Thyroid gland (tissue), 4 donors: ENCODE measurements around the gene ANKMY1. TPM values are rescaled to one million over a fixed set of nuclear protein-coding genes. Genes with fewer than 3 reads are reported as not detected.

ENCODE experiments used
- DNase-seq, 2 donors: peaks; one replicate each; pipeline ENCODE4 v3.0.0-alpha.2; 2019
- H3K27ac ChIP-seq, 3 donors: fragments of 200-600 bp; sonication (generic); 1 replicate in 2 of 3; 2 replicates in 1 of 3; pipeline ENCODE4 v1.5.1; 2016 to 2019; ENCODE audit warnings: mild to moderate bottlenecking in 1 of 3, moderate library complexity in 1 of 3
- H3K27me3 ChIP-seq: fragments of 200-600 bp; sonication (generic); one replicate; pipeline ENCODE4 v1.5.1; 2019
- H3K36me3 ChIP-seq, 2 donors: fragments of 200-600 bp; sonication (generic); one replicate each; pipeline ENCODE4 v1.5.1; 2016 to 2019
- H3K4me1 ChIP-seq, 2 donors: fragments of 200-600 bp; sonication (generic); one replicate each; pipeline ENCODE4 v1.5.1; 2017 to 2019
- H3K4me3 ChIP-seq, 3 donors: fragments of 200-600 bp; sonication (generic); replicated peaks in 1 of 3; 1 replicate in 2 of 3; 2 replicates in 1 of 3; pipeline ENCODE4 v1.5.1; 2016; ENCODE audit warnings: mild to moderate bottlenecking in 1 of 3
- H3K9me3 ChIP-seq: fragments of 200-600 bp; sonication (generic); one replicate; pipeline ENCODE4 v1.5.1; 2017
- POLR2A ChIP-seq, 2 donors: fragments of 450-650 bp; IDR thresholded peaks; one replicate each; pipeline ENCODE4 v1.6.1; 2017; ENCODE audit warnings: antibody characterized with exemption in 2 of 2, mild to moderate bottlenecking in 2 of 2, moderate library complexity in 1 of 2
- WGBS, 2 donors: methylation state at CpG; one replicate each; pipeline ENCODE4 v1.1.5; 2017; 5-methylcytosine and 5-hydroxymethylcytosine counted together
- intact Hi-C: fragments of 100-400 bp; cut with DNase I; formaldehyde crosslinking; loops from one replicate; pipeline ENCODE4 v1.15.1; 2023
- total RNA-seq, 4 donors: library from RNA; depleted of rRNA; stranded (reverse); fragments of >200 nt; gene quantifications; one replicate each; pipeline ENCODE4 v1.2.3, GENCODE V29; 2016
- TF ChIP-seq, protein P1 (sequence below), 6 experiments: fragments of 200-600 bp in 3 of 6; fragments of 450-650 bp in 3 of 6; sonication (generic) in 3 of 6; IDR thresholded peaks; one replicate each; pipeline ENCODE4 v1.5.1; 2016 to 2019; ENCODE audit warnings: antibody characterized with exemption in 6 of 6, mild to moderate bottlenecking in 2 of 6, inconsistent platforms in 1 of 6, moderate library complexity in 1 of 6

The ANKMY1 gene
- total RNA-seq, 4 donors from 2014 or later, result 17.4 to 24.7 (median 21.0) TPM

DNA sequence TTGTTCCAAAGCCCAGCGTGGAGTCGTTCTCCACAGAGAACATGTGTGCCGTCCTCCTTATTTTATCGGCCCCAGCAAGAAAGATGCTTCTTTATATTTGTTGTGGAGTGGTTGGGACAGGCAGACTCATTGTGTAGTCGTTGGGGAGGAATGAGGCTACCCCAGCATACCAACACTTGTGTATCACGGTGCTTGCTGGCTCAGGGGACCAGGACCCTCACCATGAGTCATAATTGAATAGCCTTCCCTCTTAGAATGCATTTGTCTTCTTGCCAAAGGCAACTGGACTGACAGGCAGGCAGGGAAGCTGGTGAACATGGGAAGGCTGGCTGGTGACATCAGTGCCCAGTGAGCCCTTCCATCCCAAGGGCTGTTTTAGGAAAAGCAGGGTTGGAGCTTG is 33.4 kb upstream of the ANKMY1 start:
- TF ChIP-seq, protein P1, sequence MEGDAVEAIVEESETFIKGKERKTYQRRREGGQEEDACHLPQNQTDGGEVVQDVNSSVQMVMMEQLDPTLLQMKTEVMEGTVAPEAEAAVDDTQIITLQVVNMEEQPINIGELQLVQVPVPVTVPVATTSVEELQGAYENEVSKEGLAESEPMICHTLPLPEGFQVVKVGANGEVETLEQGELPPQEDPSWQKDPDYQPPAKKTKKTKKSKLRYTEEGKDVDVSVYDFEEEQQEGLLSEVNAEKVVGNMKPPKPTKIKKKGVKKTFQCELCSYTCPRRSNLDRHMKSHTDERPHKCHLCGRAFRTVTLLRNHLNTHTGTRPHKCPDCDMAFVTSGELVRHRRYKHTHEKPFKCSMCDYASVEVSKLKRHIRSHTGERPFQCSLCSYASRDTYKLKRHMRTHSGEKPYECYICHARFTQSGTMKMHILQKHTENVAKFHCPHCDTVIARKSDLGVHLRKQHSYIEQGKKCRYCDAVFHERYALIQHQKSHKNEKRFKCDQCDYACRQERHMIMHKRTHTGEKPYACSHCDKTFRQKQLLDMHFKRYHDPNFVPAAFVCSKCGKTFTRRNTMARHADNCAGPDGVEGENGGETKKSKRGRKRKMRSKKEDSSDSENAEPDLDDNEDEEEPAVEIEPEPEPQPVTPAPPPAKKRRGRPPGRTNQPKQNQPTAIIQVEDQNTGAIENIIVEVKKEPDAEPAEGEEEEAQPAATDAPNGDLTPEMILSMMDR (IDR thresholded peaks at IDR 0.05), result no peak
- TF ChIP-seq POLR2A (IDR thresholded peaks at IDR 0.05), result no peak
- 92% methylated on average over 6 of the region's 6 CpGs for WGBS, 2 donors
- intact Hi-C loops, result loop anchor here (10.0 kb wide), 1 partner anchor 114 kb away; no protein-coding TSS in a partner anchor
- no peak overlapping the region for H3K27ac ChIP-seq
- no peak for DNase-seq
- no peaks in the 10 kb centered on the region for H3K27me3 ChIP-seq
- peaks cover 3 to 13% of the 10 kb centered on the region in 2 donors for H3K36me3 ChIP-seq
- no peak overlapping the region for H3K4me3 ChIP-seq
- H3K9me3 ChIP-seq, result no peaks in the 10 kb centered on the region
- H3K4me1 ChIP-seq, result peaks cover 10 to 15% of the 10 kb centered on the region in 2 donors

GRCh38 chr2:240590681-240591111 is 32.9 kb upstream of the ANKMY1 start:
- Histone ChIP-seq H3K4me1 (peaks cover 11 to 15% of the 10 kb centered on the region in 2 donors), H3K27ac (no peak overlapping the region), H3K36me3 (peaks cover 3 to 13% of the 10 kb centered on the region in 2 donors), H3K9me3 (no peaks in the 10 kb centered on the region), H3K4me3 (no peak overlapping the region), H3K27me3 (no peaks in the 10 kb centered on the region)
- DNase-seq, result no peak
- no peak for TF ChIP-seq POLR2A (IDR thresholded peaks at IDR 0.05)
- TF ChIP-seq, protein P1 (IDR thresholded peaks at IDR 0.05), result no peak
- intact Hi-C loops, result loop anchor here (10.0 kb wide), 1 partner anchor 114 kb away; no protein-coding TSS in a partner anchor
- 93 to 99% methylated on average over 4 to 13 of the region's 21 CpGs for WGBS, 2 donors

- H3K36me3 ChIP-seq, result peaks cover 3 to 13% of the 10 kb centered on the region in 2 donors
- H3K4me3 ChIP-seq, result no peak overlapping the region
- DNase-seq, result no peak
- 90 to 91% methylated on average over 10 to 16 of the region's 16 CpGs for WGBS, 2 donors
- no peaks in the 10 kb centered on the region for H3K9me3 ChIP-seq
- intact Hi-C loops, result loop anchor here (10.0 kb wide), 1 partner anchor 115 kb away; no protein-coding TSS in a partner anchor
- H3K27ac ChIP-seq, result no peak overlapping the region
- peaks cover 18 to 22% of the 10 kb centered on the region in 2 donors for H3K4me1 ChIP-seq
- TF ChIP-seq, protein P1 (IDR thresholded peaks at IDR 0.05), result no peak
- no peak for TF ChIP-seq POLR2A (IDR thresholded peaks at IDR 0.05)
- no peaks in the 10 kb centered on the region for H3K27me3 ChIP-seq
These were observed 32.2 kb upstream of the ANKMY1 start for GRCh38 chr2:240589850-240590525.

DNA sequence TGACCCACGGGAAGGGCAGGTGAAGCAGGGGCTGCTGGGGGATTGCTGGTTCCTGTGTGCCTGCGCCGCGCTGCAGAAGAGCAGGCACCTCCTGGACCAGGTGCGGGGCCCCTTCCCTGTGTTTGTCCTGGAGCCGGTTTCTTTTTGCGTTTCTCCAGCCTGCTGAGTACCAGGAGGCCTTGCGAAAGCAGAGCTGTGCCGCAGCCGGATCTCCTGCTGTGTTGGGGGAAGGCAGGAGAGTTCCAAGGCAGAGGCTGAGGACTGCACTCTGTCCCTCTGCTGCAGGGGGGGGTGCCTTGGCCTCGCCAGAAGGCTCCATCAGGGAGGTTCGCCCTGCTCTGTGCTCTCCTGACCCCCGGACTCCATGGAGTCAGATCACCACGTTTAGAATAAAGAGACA is 31.6 kb upstream of the ANKMY1 start:
- WGBS, 2 donors, result 84 to 86% methylated on average over 9 to 14 of the region's 14 CpGs
- H3K27me3 ChIP-seq, result no peaks in the 10 kb centered on the region
- intact Hi-C loops, result no loop called here
- peaks cover 24 to 29% of the 10 kb centered on the region in 2 donors for H3K4me1 ChIP-seq
- H3K36me3 ChIP-seq, result peaks cover 3 to 13% of the 10 kb centered on the region in 2 donors
- no peak overlapping the region for H3K4me3 ChIP-seq
- no peaks in the 10 kb centered on the region for H3K9me3 ChIP-seq
- DNase-seq, result no peak
- H3K27ac ChIP-seq, result no peak overlapping the region
- TF ChIP-seq POLR2A (IDR thresholded peaks at IDR 0.05), result no peak
- TF ChIP-seq, protein P1 (IDR thresholded peaks at IDR 0.05), result no peak

DNA sequence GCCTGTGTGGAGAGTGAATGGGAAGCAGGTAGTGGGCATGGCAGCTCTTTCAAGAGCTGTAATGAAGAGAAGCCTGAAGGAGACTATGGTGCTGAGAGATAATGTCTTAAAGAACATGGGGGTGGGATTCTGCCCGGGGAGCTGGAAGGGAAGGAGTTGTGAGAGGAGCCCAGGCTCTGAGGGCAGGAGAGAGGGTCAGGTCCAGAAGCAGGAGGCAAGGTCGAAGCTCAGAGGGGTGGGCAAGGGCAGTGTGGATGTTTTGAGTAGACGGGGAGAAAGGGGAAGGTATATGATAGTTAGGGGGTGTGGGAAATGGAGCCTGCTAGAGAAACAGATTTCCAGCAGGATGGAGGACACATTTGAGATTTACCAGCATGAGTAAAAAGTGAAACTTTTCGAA is 30.9 kb upstream of the ANKMY1 start:
- no peak for DNase-seq
- intact Hi-C loops, result no loop called here
- peaks cover 26 to 32% of the 10 kb centered on the region in 2 donors for H3K4me1 ChIP-seq
- H3K27me3 ChIP-seq, result no peaks in the 10 kb centered on the region
- H3K4me3 ChIP-seq, result no peak overlapping the region
- H3K27ac ChIP-seq, result no peak overlapping the region
- peaks cover 3 to 13% of the 10 kb centered on the region in 2 donors for H3K36me3 ChIP-seq
- TF ChIP-seq, protein P1 (IDR thresholded peaks at IDR 0.05), result no peak
- no peak for TF ChIP-seq POLR2A (IDR thresholded peaks at IDR 0.05)
- H3K9me3 ChIP-seq, result no peaks in the 10 kb centered on the region
- WGBS, 2 donors, result 72 to 87% methylated on average over 4 of the region's 4 CpGs
